Activated CD4-positive, alpha-beta T cell treated with anti-CD3 and anti-CD28 coated beads, Interleukin-2, amount 50 U/mL, for 16 hours (primary cell): ENCODE measurements around the gene OTOP3.
"Not testable (repeated sequence)": the region's sequence is repeated elsewhere in the genome, so short reads cannot be mapped to it uniquely, and the experiment has no call there.

Experiments
- DNase-seq: peaks from one replicate; pipeline ENCODE4 v3.0.0-alpha.2; 2020

Gene OTOP3

GRCh38 chr17:74935585-74936469 is at the start of gene OTOP3:
OTOP3 (plus strand) TSS chr17:74935898; CDS start chr17:74935922, 24 bp downstream.
- no peak for DNase-seq

DNA sequence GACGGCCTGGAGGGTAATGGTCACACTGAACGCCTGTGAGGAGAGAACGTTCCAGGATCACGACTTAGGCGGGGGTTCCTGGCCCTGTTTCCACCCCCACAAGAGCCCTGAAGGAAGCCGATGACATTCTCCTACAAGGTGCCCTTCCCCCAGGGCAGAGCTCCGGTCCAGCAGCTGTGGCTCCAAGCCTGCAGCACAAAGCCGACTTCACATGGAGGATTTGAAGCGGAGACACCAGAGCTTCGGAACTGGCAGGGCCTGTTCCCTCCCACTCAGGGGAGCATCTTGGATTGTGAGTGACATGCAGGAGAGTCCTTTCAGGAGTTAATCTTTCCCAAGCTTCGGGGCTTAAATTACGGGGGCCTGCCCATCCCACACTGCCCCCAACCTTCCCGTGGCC is 47.2 kb upstream of the OTOP3 start:
- DNase-seq: no peak

GRCh38 chr17:74890554-74890953 is 45.1 kb upstream of the OTOP3 start:
- DNase-seq: no peak

- no peak for DNase-seq
These were observed 43.5 kb upstream of the OTOP3 start for GRCh38 chr17:74892013-74892841.

DNA sequence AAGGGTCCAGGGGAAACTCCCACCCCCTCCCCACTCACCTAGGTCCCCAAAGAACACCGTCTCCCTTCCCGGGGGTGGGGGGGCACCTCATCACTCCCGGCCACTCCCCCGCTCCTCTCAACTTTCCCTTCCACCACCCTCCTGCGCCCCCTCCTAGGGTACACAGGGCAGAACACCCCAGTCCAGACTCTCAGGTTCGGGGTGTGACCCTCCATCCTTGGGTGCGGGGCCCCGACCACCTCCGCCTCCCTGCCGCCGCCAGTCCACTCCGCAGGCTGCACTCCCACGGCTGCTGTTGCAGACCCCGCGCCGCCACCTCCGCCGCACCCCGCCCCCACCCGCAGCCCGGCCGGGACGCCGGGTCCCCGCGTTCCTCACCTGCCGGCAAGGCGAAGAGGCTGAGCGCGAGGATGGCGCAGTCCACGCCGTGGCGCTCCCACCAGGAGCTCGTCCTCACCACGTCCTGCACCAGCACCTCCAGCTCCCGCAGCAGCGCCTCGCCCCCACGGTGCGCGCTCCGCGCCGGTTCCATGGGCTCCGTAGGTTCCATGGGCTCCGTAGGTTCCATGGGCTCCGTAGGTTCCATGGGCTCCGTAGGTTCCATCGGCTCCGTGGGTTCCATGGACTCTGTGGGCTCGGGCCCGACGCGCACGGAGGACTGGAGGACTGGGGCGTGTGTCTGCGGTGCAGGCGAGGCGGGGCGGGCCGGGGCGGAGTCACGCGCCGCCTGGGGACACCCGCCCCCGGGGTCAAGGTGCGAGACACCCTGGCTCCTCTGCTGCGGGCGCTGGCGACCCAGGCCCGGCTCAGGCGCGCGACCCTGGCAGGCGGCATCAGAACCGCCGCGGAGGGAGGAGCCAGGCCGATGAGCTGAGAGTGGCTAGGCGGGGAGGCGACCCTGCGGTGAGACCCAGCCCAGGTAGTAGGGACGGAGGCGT is 42.5 kb upstream of the OTOP3 start, which contains the start of gene FADS6:
TSS of gene FADS6 (minus strand) at position 660 of the 938 bp plus-strand sequence. CDS start at position 622, 38 bp downstream.
- DNase-seq: no peak

GRCh38 chr17:74893936-74894671 is 41.6 kb upstream of the OTOP3 start:
- DNase-seq: no peak

DNA sequence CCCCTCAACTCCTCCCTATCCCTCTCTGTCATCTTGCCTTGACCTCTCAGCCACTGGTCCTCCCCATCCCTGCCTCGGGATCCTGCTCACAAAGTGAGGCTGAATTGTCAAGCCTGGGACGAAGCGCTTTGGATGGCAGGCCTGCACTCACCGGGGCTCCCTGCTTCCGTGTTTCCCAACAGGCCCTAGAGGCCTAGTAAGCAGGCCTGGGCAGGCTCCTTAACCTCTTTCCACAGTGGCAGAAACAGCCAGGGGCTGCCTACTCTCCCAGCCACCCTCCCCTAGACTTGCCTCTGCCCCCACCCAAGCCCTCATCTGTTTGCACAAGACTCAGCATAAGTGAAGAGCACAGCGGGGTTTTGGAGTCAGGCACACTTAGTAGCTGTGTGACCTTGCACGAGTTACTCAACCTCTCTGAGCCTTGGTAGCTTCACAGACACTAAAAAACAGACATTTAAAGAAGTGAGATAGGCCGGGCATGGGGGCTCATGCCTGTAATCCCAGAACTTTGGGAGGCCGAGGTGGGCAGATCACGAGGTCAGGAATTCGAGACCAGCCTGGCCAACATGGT is 37.2 kb upstream of the OTOP3 start:
- DNase-seq: no peak

GRCh38 chr17:74900208-74900607 is 35.5 kb upstream of the OTOP3 start:
- DNase-seq: no peak

GRCh38 chr17:74901353-74902135 is 34.2 kb upstream of the OTOP3 start:
- no peak for DNase-seq

- DNase-seq: no peak
These were observed 32.7 kb upstream of the OTOP3 start for GRCh38 chr17:74903034-74903433.

DNA sequence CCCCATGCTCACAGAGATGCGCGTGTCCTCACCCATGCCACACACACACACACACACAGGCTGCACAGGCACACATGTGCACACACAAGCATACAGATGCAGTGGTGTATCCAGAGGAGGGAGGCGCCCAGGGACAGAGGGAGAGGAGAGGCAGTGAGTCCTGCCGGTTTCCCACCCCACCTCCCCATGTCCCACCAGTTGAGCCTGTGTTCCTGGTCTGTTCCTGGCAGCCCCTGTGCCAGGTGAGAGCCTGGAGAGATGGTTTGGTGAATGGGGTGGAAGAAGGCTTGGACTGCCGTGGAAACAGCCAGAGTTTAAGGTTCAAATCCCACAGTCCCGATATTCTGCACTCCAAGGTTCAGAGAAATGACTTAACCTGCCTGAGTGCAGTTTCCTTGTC is 32.0 kb upstream of the OTOP3 start:
- DNase-seq: no peak

DNA sequence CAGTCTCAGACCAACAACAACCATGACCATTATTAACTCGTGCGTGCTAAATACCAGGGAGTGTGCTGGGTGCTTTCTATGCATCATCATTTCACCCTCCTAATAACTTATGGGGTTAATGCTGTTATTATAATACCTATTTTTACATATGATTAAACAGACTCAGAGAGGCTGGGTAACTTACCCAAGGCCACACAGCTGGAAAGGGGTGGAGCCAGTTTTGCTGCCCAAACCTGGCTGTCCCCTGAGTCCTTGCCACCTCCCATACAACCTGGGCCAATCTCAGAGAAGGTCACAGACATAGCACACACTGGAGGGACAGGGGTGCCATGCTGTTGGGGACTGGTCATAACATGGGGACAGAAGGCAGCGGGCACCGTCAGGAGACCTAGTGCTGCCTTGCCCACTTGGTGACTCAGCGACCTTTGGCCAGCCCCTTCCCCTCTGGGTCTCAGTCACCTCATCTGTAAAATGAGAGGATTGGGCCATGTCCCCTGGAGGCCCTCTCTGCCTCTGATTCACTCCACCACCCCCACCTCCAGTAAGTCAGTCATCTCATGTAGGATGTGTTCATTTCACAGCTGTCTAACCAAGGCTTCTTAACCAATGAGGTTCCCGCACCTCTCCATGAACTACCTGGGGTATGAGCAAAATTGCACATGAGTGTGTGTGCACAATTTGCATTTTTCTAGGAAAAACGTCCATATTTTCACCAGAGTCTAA is 30.9 kb upstream of the OTOP3 start:
- no peak for DNase-seq

GRCh38 chr17:74906214-74906793 is 29.4 kb upstream of the OTOP3 start:
- not testable (repeated sequence) for DNase-seq

GRCh38 chr17:74907012-74907411 is 28.7 kb upstream of the OTOP3 start:
- DNase-seq: no peak

DNA sequence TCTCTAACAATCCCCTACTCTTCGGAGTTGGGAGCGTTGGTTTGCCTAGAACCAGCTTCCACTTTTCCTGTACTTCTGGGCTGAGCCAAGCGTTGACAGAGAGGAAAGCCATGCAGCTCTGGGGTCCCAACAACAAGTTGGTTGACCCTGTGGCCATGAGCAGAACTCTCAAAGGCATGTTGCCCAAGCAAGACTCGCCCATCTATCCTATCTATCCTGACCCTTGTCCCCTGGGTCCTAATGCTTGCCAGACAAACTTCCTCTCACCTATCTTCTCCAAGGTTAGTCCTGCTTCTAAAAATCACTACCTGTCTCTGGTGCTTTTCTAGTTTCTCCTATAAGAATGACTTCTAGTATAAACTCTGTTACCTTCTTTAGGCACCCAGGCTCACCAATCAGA is 26.6 kb upstream of the OTOP3 start:
- not testable (repeated sequence) for DNase-seq

GRCh38 chr17:74911423-74911822 is 24.3 kb upstream of the OTOP3 start:
- DNase-seq: not testable (repeated sequence)

DNA sequence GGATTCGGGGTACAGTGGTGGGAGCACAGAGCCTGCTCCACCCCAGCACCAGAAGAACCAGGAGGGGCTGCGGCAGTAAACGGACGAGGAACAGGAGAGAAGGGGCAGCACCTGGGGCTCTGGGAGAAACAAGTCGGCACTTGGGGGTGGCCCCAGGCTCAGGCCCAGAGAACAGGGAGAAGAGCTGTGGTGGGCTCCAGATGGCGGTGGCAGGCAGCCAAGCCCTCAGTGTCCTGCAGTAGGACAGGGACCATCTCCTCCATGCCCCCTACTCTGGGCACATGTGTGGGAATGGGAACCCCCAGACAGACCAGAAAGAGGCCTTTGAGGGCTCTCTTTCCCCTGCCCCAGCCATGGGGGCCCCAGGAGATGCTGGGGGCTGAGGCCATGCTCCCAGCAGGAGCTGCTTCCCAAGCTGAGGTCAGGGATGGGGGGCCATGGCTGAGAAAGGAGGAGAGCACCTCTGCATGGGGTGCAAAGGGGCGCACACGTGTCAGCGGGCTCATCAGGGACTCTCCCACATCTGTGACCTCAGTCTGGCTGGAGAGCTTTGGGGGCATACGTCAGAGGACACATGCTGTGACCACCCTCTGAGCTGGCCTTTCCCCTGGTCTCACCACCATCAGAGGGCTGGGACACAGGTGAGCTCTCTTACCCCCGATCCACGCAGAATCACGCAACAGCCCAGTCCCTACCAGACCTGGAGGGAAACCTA is 19.4 kb upstream of the OTOP3 start:
- no peak for DNase-seq

- DNase-seq: no peak
These were observed 18.9 kb upstream of the OTOP3 start for GRCh38 chr17:74916851-74917199.

DNA sequence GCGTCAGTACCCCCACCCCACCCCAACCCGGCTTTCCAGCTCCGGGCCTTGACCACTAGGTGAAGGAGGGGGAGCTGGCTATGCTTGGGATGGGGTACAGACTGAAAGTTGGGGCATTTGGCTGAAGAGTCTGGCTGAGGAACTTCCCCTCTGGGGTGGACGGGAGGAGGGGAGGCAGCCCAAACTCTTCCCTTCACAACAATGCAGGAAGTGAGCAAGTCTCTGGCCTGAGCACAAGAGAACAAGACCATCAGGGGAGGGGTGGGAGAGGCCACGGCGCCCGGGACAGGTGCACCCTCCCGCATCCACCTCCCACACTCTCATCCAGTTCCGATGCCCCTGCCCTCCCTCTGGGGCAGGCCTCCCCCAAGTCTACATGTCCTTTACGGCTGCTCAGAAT is 18.3 kb upstream of the OTOP3 start:
- no peak for DNase-seq
